HG03097 (cell line): ENCODE measurements around the gene ALOX15B.
"Not testable (repeated sequence)": the region's sequence is repeated elsewhere in the genome, so short reads cannot be mapped to it uniquely, and the experiment has no call there.

Experiments used
- ATAC-seq: cut with Tn5 transposase; IDR thresholded peaks from one replicate; pipeline ENCODE4 v1.9.1; 2021; ENCODE audit not compliant: unreplicated experiment, low FRiP score

Gene ALOX15B

DNA sequence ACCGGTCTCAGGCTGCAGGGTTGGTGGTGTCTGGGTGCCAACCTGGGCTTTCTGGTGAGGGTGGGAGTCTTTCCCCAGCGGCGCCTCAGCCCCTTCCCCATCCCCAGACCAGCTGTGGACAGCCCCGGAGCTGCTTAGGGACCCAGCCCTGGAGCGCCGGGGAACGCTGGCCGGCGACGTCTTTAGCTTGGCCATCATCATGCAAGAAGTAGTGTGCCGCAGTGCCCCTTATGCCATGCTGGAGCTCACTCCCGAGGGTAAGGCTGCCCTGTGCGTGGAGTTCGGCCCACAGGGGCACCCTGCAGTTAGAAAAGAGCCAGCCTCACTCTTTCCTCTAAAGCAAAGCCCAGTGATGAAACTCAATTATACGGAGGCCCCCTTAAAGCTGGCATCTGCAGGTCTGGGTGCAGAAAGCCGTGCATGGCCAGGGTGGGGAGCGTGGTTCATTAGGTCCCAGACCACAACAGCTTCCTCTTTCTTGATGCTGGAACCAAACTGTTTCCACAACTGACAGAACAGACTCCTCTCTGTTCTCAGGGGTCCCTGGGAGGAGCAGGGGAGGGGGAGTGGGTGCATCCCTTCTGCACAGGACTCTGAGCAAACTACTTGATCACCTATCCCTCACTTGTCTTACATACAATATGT lies 25.7 kb upstream of the ALOX15B start:
- no peak for ATAC-seq

DNA sequence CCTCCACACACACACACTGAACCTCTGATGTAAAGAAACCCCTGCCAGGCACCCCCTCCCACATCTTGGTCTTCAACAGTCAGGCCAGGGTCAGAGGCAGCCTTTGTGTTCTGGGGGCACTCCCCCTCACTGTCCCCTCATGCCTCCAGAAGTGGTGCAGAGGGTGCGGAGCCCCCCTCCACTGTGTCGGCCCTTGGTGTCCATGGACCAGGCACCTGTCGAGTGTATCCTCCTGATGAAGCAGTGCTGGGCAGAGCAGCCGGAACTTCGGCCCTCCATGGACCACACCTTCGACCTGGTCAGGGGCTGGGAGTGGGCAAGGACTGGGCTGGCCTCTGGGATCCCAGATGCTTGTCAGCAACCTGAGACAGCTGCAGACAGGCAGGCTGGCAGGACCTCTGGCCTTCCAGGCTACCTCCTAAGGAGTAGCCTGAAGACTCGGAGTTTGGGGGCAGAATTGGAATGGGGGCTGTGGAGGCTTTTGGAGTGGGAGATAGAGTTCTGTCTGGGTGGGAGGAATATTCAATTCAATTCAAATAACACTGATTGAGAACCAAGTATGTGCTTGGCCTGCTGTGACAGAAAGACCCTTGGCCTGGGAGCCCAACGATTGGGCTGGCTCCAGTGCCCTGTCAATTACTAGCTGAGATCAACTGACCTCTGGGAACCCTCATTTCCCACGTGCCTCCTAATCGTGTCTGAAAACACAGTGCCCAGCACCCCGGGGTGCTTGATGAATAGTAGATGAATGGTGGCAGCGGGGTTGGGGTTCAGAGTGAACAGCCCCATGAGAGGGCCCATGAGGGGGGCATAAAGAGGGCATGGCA lies 24.9 kb upstream of the ALOX15B start:
- no peak for ATAC-seq

DNA sequence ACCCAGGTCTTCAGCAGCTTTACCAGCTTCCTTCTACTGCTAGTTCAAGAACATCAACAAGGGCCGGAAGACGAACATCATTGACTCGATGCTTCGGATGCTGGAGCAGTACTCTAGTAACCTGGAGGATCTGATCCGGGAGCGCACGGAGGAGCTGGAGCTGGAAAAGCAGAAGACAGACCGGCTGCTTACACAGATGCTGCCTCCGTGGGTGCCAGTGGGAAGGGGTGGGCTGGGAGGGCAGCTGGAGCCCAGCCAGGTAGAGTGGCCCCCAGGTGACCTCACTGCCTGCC lies 24.4 kb upstream of the ALOX15B start:
- no peak for ATAC-seq

DNA sequence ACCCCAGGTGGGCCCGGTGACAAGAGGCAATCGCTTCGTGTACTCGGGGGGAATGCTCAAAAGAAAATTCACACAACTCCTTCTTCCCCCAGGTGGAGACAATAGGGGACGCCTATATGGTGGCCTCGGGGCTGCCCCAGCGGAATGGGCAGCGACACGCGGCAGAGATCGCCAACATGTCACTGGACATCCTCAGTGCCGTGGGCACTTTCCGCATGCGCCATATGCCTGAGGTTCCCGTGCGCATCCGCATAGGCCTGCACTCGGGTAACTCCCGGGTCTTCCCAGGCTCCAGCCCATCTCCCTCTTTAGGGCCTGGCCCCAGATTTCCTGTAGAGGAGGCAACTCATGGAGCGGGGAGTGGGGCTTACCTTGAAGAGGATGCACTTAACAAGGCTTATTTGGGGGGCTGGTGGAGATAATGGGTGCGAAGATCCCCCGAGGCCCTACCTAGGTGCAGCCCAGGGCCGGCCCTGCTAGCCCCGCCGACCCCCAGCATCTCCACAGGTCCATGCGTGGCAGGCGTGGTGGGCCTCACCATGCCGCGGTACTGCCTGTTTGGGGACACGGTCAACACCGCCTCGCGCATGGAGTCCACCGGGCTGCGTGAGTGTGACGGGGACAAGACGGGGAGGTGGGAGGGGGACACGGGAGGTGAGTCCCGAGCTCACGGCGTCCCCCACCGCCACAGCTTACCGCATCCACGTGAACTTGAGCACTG lies 23.5 kb upstream of the ALOX15B start:
- no peak for ATAC-seq

DNA sequence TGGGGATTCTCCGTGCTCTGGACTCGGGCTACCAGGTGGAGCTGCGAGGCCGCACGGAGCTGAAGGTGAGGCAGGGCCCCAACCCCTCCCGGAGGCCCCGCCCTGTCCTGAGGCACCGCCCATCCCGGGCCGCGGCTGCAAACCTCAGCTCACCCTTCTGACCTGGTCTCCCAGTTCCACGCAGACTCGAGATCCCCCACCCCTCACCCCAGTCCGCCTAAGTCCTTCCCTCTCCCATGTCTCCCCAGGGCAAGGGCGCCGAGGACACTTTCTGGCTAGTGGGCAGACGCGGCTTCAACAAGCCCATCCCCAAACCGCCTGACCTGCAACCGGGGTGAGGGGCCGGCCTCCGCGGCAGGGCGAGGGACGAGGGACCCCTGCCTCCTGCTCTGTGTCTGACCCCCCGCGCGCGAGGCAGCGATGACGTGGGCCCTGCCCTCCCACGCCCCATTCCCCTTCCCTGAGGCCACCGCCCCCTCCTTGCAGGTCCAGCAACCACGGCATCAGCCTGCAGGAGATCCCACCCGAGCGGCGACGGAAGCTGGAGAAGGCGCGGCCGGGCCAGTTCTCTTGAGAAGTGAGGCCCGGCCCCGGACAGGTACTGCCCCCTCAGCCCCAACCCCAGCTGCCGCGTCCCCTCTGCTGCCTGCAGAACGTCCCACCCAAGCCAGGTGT lies 22.8 kb upstream of the ALOX15B start:
- ATAC-seq, result no peak

DNA sequence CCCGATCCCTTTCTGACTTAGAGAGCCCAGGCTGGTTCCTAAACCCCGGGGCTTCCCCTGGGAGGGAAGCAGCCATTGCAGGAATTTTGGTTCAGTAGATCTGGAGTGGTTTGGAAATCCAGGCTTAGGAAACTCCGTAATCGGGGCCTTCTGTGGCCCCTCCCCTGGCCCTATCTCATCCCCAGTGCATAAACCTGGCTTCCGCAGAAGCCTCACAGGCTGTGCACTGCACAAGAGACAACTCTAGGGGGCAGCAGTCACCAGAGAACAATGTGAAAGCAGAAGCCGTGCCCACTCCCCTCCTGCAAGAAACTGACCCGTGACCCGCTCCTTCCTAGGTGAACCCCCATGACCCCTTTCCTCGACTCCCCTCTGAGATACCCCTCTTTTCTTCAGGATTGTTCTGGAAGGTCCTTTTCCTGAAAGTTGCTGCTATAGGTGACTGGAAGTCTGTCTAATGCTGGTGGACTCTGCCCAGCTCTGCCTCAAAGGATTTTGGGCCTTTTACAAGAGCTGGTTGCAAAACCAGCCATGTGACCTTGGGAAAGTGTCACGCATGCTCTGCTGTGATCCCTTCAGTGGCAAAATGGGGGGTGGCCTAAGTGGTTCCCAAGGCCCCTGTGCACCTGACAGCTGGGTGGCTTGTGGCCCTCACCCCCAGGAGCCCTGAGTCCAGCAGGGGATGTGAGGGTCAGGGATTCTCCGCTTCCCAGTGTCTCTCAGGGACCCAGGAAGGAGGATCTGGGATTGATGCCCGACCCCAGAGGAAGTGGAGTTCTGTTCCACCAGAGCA lies 22.0 kb upstream of the ALOX15B start:
- no peak for ATAC-seq

DNA sequence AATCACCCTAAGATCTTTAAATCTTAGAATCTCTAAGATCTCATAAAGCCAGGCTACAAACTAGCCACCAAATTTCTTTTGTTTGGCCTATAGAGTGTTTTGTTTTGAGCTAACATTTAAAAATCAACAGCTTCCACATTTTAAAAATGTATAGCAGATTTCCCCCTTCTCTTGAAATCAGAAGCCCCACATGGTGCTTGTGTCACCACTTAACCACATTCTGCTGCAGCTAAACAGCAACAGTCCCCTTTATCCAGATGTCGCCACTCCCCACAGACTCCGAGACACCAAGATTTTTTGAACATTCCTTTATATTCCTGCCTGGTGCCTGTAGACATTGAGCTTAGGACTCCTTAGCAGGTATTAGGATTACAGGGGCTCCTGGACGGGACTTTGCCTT lies 20.4 kb upstream of the ALOX15B start:
- ATAC-seq, result no peak

DNA sequence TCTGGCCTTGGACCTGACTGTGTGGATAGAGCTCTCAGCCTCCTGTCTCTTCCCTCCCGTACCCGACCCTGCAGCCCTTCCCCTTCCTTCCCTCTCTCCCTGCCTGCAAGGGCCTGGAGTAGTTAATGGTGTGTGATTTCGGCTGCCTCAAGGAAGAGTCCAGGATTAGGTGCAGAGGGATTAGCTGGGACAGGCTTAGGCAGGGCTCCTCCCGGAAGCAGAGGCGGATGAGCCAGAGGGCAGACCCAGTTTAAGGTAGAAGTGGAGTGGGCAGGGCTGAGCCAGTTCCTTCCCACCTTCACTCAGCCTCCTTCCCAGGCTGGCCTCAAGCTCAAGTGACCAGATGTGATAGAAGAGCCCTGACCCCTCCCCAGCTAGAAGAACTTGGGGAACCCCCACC lies 19.7 kb upstream of the ALOX15B start:
- no peak for ATAC-seq

DNA sequence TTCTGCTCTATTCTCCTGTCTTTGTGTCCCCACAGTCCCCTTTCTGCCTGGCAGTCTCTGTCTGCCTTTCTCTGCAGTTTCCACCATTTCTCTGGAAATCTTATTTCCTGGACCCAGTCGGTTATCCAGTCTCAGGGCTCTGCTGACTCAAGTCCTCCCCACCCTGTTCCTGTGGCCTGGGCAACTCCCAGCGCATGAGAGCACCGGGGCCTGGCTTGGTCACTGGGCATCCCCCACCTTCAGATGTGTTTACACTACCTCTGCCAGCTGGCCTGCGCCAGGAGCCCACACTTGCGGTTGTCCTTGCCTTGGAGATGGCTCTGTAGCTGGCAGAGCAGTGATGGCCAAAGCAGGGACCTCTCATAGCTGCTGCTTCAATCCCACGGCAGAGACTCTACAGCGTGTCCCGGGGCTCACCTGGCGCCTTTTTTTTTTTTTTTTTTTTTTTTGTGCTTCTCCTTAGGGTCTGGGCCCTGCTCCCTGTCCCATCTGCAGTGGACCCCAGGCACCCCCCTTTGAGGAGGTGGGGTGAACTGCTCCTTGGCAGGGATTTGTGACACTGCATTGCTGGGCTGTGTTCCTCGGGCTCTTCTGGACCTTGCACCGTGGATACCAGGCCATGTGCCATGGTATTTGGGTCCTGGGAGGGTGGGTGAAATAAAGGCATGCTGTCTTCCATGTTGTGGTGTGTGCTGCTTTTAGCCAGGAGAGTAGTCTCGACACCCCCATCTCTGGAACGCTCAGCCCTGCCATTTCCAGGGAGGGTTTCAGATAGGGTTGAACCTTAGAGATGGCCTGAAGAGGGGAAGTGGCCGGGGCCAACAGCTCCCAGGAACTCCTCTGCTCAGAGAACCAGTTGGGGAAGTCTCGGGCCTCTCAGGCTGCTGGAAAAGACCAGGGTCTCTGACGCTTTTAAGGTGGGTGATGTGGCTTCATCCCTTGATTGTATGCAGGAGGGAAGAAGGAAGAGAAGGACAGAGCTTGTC lies 18.9 kb upstream of the ALOX15B start:
- ATAC-seq, result no peak

DNA sequence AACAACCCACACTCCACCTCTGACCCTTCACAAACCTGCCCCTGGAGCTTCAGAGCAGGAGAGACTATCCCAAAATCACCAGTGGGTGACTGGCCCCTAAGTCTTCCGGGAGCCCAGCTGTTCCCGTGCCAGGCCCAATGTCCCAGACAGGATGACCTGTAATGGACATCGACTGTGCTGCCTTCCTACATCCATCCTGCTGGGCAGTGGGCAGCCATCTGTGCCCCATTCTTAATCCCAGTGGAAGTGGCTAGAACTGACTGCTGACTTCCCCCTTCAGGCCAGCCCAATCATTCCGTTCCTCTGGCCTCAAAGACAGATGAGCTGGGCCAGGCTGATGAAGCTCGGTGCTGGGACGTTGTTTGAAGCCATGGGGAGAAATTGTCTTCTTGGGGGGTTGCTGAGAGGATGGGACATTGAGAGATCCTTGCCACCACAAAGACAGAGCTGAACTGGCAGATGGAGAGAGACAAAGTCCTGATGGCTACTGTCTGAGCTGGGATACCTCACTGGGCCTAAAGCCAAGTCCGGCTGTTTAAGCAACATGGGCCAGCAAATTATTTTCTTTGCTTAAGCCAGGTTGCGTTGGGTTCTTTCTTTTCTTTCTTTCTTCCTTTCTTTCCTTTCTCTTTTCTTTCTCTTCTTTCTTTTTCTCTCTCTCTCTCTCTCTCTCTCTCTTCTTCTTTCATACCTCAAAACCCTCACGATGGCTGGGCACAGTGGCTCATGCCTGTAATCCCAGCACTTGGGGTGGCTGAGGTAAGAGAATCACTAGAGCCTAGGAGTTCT lies 17.9 kb upstream of the ALOX15B start:
- no peak for ATAC-seq

DNA sequence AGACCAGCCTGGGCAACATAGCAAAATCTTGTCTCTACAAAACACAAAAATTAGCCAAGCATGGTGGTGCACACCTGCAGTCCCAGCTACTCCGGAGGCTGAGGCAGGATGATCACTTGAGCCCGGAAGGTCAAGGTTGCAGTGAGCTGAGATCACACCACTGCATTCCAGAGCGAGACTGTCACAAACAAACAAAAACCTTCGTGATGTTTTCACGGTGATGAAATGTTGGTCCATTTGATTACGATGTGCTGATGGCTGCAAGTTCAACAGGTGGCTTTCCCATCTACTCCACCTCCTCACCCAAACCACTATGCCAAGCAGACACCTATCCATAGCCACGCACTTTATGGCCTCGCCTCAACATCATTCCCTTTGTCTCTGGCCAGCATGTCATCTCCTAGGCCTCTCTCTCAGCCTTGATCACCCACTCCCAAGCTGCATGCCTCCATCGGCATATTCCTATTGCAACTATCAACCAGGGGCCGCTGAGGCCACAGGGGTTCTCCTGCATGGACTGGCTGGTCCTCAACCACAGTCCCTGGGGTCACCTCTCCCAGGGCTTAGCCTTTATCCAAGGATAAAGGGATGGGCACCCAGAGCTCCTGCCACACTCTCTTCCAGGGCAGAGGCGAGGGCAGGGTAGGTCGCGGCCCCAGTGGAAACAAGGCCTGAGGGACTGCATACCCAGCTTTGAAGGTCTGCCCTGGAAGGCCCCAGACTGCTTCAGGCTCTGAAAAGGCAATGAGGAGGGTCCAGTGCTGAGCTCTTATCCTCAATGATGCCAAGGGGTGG lies 17.1 kb upstream of the ALOX15B start:
- no peak for ATAC-seq

DNA sequence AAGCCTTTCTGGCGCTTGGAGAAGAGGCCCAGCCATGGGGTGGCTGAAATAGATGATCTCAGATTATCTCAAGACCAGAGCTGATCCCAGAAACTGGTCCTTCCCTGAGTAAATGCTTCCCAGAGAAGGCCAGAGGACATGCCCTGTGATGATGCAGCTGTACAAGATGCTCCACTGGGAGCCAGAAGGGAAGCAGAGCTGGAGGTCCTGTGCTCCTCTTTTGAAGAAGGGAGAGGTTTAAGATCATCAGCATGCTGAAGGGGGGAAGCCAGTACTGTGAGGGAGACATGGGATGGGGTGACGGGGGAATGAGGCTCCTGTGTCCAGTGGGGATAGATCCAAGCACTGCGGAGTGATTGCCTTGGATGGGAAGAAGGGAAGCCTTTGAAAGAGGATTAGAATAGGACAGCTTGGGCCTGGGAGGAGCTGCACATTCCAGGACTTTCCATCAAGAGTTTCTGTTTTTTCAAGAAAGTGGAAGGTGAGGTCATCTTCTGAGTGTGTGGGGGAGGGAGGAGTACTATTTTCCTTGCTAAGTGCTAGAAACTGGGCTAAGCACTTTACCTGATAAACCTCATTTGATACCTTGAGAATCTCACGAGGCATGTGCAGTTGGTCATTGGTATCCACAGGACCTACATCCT lies 16.4 kb upstream of the ALOX15B start:
- no peak for ATAC-seq

DNA sequence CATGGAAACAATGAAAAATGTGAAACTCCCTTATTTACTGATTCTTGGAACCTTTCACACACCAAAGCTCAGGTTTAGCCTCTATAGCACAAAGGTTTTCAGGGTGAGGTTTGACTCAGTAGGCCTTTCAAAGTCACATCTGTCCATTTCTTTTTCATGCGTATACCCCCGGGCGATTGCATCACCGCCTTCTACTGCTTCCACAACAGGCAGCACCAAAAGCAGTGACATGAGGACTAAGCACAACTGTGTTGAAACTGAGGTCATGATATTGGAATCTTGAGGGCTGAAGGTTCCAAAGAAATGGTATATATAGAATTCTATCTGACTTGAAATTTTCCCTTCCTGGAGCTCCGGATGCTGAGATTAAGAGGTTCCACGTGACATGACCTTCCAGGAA lies 14.7 kb upstream of the ALOX15B start:
- ATAC-seq, result not testable (repeated sequence)

DNA sequence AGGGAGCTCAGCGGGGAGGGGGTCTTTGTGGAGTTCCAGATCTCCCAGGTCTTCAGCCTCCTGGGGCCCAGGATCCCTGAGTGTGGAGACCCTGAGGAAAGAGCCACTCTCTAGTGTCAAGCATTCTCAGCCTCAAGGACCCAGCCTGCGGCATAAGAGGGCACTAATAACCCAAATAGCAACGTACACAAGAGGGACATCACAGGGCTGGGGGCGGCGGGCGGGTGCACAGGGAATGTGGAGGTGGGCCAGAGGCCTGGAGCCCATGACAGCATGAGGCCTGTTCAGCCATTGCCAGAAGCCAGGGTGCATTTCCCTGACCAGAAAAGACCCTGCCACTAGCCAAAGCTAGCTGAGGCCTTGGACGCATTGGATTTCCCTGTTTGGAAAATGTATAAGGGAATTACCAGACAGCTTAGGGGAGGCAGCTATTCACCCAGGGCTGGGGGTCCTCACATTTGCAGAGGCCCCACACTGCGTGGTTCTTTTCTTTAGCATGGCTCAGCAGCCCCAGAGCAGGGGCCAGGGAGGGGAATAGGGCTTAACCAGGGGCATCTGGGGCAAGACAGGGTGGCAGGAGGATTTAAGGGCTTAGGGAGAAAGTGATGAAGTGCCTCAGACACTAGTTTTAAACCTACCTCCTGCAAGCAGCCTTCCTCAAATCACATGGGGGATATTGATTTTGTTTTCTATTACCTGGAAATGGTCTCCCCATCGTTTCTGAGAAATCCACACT lies 13.5 kb upstream of the ALOX15B start:
- ATAC-seq, result no peak

DNA sequence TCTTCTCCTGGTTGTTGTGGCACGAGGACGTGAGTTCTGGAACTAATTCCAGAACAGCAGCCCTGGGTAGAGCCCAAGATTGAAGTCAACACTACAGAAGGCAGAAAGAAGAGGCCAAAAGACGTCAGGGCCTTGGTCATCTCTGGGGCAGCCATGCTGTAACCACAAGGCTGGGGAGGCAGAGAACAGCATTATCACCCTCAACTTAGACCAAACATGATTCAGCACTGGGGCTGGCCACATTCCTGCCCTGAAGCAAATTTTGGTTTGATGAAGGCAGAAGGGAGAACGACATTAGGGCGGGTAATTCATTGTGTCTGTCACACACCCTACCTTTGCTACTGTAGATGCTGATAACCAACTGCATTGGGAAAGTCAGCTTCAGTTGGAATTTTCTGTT lies 9.7 kb upstream of the ALOX15B start:
- ATAC-seq, result no peak

DNA sequence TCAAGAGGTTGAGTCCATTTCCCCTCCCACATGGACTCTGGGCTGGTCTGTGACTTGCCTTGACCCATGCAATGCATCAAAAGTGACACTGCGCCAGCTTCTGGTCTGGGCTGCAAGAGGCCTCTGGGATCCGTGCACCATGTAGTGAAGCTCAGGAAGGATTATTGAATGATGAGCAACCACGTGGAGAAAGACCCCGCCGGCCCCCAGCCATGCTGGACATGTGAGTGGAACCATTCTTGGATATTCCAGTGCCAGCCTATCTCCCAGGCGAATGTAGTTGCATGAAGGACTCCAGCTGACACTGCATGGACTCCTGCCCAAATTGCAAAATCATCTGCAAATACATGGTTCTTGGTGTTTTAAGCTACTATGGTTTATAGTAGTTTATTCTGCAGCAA lies 7.6 kb upstream of the ALOX15B start:
- ATAC-seq, result no peak

DNA sequence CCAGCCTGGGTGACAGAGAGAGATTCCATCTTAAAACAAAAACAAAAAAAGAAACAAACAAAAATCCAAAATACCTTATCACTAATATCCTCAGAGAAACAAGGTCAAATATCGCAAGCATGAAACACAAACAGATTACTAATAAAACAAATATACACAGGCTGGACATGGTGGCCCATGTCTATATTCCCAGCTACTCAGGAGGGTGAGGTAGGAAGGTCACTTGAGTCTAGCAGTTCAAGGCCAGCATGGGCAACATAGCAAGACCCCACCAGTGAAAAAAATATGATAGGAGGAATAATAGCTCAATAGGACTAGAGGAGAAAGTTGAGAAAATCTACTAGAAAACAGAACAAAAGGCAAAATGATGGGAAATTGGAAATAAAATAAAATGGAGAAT lies 6.9 kb upstream of the ALOX15B start:
- no peak for ATAC-seq
